Measurements from ENCODE around the gene SLC9A9. TPM values are rescaled to one million over a fixed set of nuclear protein-coding genes. Genes with fewer than 3 reads are reported as not detected.

The SLC9A9 gene
- total and polyA plus RNA-seq, 4 donors = 3.3 to 15.0 (median 6.1) TPM

DNA sequence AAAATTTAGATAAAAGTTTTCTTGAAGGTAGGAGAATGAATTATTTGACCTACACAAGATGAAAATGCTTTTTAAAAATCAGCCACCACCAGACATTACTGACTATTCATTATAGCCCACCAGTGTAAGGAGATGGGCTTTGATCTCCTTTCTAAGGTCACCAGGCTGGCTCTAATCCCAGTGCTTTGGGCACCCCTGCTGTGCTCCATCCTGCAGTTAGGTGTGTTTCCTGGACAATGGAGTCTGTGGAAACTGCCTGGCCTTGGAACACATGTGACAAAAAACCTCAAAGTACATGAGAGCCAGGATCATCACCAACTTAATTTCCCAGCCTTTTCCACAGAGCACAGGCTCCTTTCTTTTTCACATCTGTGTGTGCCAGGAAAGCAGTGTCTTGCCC, 467.8 kb downstream of the SLC9A9 start:
- Histone ChIP-seq H3K9ac (ENCODE audit: low read depth in 1 of 2, low read length in 2 of 2) (no peak overlapping the region), H3K27ac (ENCODE audit: low read depth in 1 of 2, low read length in 2 of 2) (no peak overlapping the region), H3K36me3 (ENCODE audit: control insufficient read depth in 4 of 4, insufficient read depth in 3 of 4, low read depth in 1 of 4, low read length in 3 of 4) (no peaks in the 10 kb centered on the region), H3K4me1 (ENCODE audit: control insufficient read depth in 4 of 4, insufficient read depth in 4 of 4, low read length in 3 of 4) (no peaks in the 10 kb centered on the region), H3K4me3 (ENCODE audit: low read depth in 1 of 3, low read length in 3 of 3) (no peak overlapping the region), H3K9me3 (ENCODE audit: control insufficient read depth in 4 of 4, low read length in 3 of 4) (no peaks in the 10 kb centered on the region), H3K27me3 (ENCODE audit: control insufficient read depth in 4 of 4, insufficient read depth in 4 of 4, low read length in 3 of 4) (no peaks in the 10 kb centered on the region)
- DNase-seq (ENCODE audit: low spot score) = no peak
- TF ChIP-seq YY1 (IDR thresholded peaks at IDR 0.05) (no peak), FOXA2 (IDR thresholded peaks at IDR 0.05) (no peak), EGR1 (IDR thresholded peaks at IDR 0.05; ENCODE audit: low read depth in 2 of 2) (no peak), SP1 (IDR thresholded peaks at IDR 0.05) (no peak), TAF1 (conservative IDR thresholded peaks at IDR 0.05) (no peak), RAD21 (IDR thresholded peaks at IDR 0.05) (no peak)
- TF ChIP-seq, protein P1, sequence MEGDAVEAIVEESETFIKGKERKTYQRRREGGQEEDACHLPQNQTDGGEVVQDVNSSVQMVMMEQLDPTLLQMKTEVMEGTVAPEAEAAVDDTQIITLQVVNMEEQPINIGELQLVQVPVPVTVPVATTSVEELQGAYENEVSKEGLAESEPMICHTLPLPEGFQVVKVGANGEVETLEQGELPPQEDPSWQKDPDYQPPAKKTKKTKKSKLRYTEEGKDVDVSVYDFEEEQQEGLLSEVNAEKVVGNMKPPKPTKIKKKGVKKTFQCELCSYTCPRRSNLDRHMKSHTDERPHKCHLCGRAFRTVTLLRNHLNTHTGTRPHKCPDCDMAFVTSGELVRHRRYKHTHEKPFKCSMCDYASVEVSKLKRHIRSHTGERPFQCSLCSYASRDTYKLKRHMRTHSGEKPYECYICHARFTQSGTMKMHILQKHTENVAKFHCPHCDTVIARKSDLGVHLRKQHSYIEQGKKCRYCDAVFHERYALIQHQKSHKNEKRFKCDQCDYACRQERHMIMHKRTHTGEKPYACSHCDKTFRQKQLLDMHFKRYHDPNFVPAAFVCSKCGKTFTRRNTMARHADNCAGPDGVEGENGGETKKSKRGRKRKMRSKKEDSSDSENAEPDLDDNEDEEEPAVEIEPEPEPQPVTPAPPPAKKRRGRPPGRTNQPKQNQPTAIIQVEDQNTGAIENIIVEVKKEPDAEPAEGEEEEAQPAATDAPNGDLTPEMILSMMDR (IDR thresholded peaks at IDR 0.05; ENCODE audit: low read depth, low read length, missing input control) = no peak

DNA sequence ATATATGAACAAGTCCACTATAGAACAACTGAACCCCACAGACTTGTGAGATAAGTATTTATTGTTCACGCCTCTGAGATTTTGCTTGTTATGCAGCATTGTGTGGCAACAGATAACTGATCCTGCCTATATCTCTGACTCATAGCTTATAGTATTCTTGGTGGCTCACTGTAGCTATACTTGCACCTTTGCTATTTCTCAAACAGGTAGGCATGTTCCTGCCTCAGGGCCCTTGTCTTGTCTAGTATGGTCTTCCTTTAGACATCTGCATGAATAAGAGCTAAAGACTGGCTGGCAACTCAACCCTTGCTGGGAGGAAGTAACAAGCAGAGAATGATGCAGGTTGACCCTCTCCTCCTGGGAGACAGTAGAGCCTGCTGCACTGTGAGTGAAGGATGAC, 472.6 kb downstream of the SLC9A9 start:
- no peaks in the 10 kb centered on the region for H3K36me3 ChIP-seq (ENCODE audit: control insufficient read depth in 4 of 4, insufficient read depth in 3 of 4, low read depth in 1 of 4, low read length in 3 of 4)
- H3K4me3 ChIP-seq (ENCODE audit: low read depth in 1 of 3, low read length in 3 of 3) = no peak overlapping the region
- no peaks in the 10 kb centered on the region for H3K27me3 ChIP-seq (ENCODE audit: control insufficient read depth in 4 of 4, insufficient read depth in 4 of 4, low read length in 3 of 4)
- no peak overlapping the region for H3K27ac ChIP-seq (ENCODE audit: low read depth in 1 of 2, low read length in 2 of 2)
- no peak overlapping the region for H3K9ac ChIP-seq (ENCODE audit: low read depth in 1 of 2, low read length in 2 of 2)
- TF ChIP-seq HNF4G (IDR thresholded peaks at IDR 0.05) = no peak
- no peak for TF ChIP-seq JUND (IDR thresholded peaks at IDR 0.05)
- no peak for TF ChIP-seq FOXA1 (IDR thresholded peaks at IDR 0.05)
- TF ChIP-seq GABPA (IDR thresholded peaks at IDR 0.05 in 1 of 2, conservative IDR thresholded peaks at IDR 0.05 in 1 of 2) = no peak
- TF ChIP-seq, protein P2, sequence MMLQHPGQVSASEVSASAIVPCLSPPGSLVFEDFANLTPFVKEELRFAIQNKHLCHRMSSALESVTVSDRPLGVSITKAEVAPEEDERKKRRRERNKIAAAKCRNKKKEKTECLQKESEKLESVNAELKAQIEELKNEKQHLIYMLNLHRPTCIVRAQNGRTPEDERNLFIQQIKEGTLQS (IDR thresholded peaks at IDR 0.05) = no peak
- no peak for TF ChIP-seq RXRA (IDR thresholded peaks at IDR 0.05)
- TF ChIP-seq FOXA2 (IDR thresholded peaks at IDR 0.05) = no peak
- WGBS = 95% methylated on average over 1 of the region's 1 CpG
- H3K4me1 ChIP-seq (ENCODE audit: control insufficient read depth in 4 of 4, insufficient read depth in 4 of 4, low read length in 3 of 4) = peaks cover 0 to 3% (median 0%) of the 10 kb centered on the region in 4 donors
- no peak for DNase-seq (ENCODE audit: low spot score)
- no peaks in the 10 kb centered on the region for H3K9me3 ChIP-seq (ENCODE audit: control insufficient read depth in 4 of 4, low read length in 3 of 4)

DNA sequence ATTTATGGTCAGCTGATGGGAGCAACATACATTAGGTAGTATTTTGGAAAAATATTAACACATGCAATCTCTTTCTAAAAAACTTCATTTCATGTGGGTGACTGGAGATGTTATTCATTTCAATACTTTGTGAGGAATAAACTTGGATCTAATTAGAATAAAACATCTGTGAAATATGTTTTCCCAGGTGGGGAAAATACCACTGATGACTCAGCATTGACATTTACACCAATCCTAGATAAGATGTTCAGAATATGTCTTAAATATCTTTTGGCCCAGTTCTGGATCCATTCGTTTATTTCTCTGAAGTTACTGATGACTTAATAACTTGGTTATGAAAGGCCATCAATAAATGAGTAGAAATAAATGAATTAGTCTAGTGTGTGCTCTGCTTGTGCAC, 481.1 kb downstream of the SLC9A9 start:
- Histone ChIP-seq H3K4me3 (ENCODE audit: low read depth in 1 of 3, low read length in 3 of 3) (no peak overlapping the region), H3K9me3 (ENCODE audit: control insufficient read depth in 4 of 4, low read length in 3 of 4) (no peaks in the 10 kb centered on the region), H3K9ac (ENCODE audit: low read depth in 1 of 2, low read length in 2 of 2) (no peak overlapping the region), H3K4me1 (ENCODE audit: control insufficient read depth in 4 of 4, insufficient read depth in 4 of 4, low read length in 3 of 4) (peaks cover 0 to 1% (median 0%) of the 10 kb centered on the region in 4 donors), H3K27me3 (ENCODE audit: control insufficient read depth in 4 of 4, insufficient read depth in 4 of 4, low read length in 3 of 4) (no peaks in the 10 kb centered on the region), H3K27ac (ENCODE audit: low read depth in 1 of 2, low read length in 2 of 2) (no peak overlapping the region), H3K36me3 (ENCODE audit: control insufficient read depth in 4 of 4, insufficient read depth in 3 of 4, low read depth in 1 of 4, low read length in 3 of 4) (no peaks in the 10 kb centered on the region)
- TF ChIP-seq YY1 (IDR thresholded peaks at IDR 0.05) = no peak
- no peak for TF ChIP-seq EGR1 (IDR thresholded peaks at IDR 0.05; ENCODE audit: low read depth in 2 of 2)
- TF ChIP-seq NR2F2 (IDR thresholded peaks at IDR 0.05) = no peak
- 62% methylated on average over 1 of the region's 1 CpG for WGBS
- DNase-seq (ENCODE audit: low spot score) = no peak

DNA sequence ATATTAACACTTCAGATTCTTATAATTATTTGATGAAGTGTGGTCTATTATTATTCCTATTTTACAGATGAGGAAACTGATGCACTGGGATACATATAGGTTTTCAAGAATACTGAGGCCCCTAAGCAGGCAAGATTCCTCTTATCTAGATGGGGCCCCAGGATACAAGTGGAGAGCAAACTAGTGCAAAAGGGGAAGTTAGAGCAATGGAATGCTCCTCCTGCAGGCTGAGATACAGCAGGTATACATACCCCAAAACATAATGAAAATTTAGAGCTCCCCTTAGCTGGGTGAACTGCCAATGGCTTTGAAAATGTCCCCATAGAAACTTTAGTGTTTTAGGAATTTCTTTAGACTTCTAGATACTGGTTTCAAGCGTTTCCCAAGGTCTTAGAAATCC, 481.6 kb downstream of the SLC9A9 start:
- Histone ChIP-seq H3K9ac (ENCODE audit: low read depth in 1 of 2, low read length in 2 of 2) (no peak overlapping the region), H3K4me3 (ENCODE audit: low read depth in 1 of 3, low read length in 3 of 3) (no peak overlapping the region), H3K27me3 (ENCODE audit: control insufficient read depth in 4 of 4, insufficient read depth in 4 of 4, low read length in 3 of 4) (no peaks in the 10 kb centered on the region), H3K9me3 (ENCODE audit: control insufficient read depth in 4 of 4, low read length in 3 of 4) (no peaks in the 10 kb centered on the region), H3K27ac (ENCODE audit: low read depth in 1 of 2, low read length in 2 of 2) (no peak overlapping the region), H3K4me1 (ENCODE audit: control insufficient read depth in 4 of 4, insufficient read depth in 4 of 4, low read length in 3 of 4) (peaks cover 0 to 1% (median 0%) of the 10 kb centered on the region in 4 donors), H3K36me3 (ENCODE audit: control insufficient read depth in 4 of 4, insufficient read depth in 3 of 4, low read depth in 1 of 4, low read length in 3 of 4) (no peaks in the 10 kb centered on the region)
- DNase-seq (ENCODE audit: low spot score) = no peak
- 88% methylated on average over 1 of the region's 1 CpG for WGBS
- TF ChIP-seq TAF1 (conservative IDR thresholded peaks at IDR 0.05) (no peak), EGR1 (IDR thresholded peaks at IDR 0.05; ENCODE audit: low read depth in 2 of 2) (no peak), SP1 (IDR thresholded peaks at IDR 0.05) (no peak), FOXA2 (IDR thresholded peaks at IDR 0.05) (no peak), JUND (IDR thresholded peaks at IDR 0.05) (no peak)
- TF ChIP-seq, protein P3, sequence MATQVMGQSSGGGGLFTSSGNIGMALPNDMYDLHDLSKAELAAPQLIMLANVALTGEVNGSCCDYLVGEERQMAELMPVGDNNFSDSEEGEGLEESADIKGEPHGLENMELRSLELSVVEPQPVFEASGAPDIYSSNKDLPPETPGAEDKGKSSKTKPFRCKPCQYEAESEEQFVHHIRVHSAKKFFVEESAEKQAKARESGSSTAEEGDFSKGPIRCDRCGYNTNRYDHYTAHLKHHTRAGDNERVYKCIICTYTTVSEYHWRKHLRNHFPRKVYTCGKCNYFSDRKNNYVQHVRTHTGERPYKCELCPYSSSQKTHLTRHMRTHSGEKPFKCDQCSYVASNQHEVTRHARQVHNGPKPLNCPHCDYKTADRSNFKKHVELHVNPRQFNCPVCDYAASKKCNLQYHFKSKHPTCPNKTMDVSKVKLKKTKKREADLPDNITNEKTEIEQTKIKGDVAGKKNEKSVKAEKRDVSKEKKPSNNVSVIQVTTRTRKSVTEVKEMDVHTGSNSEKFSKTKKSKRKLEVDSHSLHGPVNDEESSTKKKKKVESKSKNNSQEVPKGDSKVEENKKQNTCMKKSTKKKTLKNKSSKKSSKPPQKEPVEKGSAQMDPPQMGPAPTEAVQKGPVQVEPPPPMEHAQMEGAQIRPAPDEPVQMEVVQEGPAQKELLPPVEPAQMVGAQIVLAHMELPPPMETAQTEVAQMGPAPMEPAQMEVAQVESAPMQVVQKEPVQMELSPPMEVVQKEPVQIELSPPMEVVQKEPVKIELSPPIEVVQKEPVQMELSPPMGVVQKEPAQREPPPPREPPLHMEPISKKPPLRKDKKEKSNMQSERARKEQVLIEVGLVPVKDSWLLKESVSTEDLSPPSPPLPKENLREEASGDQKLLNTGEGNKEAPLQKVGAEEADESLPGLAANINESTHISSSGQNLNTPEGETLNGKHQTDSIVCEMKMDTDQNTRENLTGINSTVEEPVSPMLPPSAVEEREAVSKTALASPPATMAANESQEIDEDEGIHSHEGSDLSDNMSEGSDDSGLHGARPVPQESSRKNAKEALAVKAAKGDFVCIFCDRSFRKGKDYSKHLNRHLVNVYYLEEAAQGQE (IDR thresholded peaks at IDR 0.05) = no peak
- TF ChIP-seq, protein P4, sequence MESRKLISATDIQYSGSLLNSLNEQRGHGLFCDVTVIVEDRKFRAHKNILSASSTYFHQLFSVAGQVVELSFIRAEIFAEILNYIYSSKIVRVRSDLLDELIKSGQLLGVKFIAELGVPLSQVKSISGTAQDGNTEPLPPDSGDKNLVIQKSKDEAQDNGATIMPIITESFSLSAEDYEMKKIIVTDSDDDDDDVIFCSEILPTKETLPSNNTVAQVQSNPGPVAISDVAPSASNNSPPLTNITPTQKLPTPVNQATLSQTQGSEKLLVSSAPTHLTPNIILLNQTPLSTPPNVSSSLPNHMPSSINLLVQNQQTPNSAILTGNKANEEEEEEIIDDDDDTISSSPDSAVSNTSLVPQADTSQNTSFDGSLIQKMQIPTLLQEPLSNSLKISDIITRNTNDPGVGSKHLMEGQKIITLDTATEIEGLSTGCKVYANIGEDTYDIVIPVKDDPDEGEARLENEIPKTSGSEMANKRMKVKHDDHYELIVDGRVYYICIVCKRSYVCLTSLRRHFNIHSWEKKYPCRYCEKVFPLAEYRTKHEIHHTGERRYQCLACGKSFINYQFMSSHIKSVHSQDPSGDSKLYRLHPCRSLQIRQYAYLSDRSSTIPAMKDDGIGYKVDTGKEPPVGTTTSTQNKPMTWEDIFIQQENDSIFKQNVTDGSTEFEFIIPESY (IDR thresholded peaks at IDR 0.05) = no peak
